GM06990 (cell line): ENCODE data around the gene DENND5B.

ENCODE experiments used
- DNase-seq: peaks from one replicate; pipeline ENCODE4 v3.0.0-alpha.2; 2011; ENCODE audit not compliant: insufficient read length; ENCODE audit errors: extremely low read depth
- H3K27me3 ChIP-seq: replicated peaks from 2 replicates; pipeline ENCODE4 v1.6.0; 2011; ENCODE audit warnings: low read length; ENCODE audit not compliant: control insufficient read depth, insufficient read depth
- H3K36me3 ChIP-seq: 2 replicates; pipeline ENCODE4 v1.5.1; 2011; ENCODE audit warnings: low read length; ENCODE audit not compliant: control insufficient read depth, insufficient read depth
- H3K4me3 ChIP-seq: replicated peaks from 2 replicates; pipeline ENCODE4 v1.5.1; 2011; ENCODE audit warnings: low read depth, mild to moderate bottlenecking, control low read depth, low read length
- TF ChIP-seq, protein P1 (sequence below): IDR thresholded peaks from 2 replicates; pipeline ENCODE4 v1.5.1; 2011; ENCODE audit warnings: low read length, control low read depth, mild to moderate bottlenecking, inconsistent platforms; ENCODE audit not compliant: insufficient read depth, poor library complexity, severe bottlenecking

Gene DENND5B

GRCh38 chr12:31362759-31363415 is 228.0 kb downstream of the DENND5B start:
- no peaks in the 10 kb centered on the region for H3K27me3 ChIP-seq
- TF ChIP-seq, protein P1, sequence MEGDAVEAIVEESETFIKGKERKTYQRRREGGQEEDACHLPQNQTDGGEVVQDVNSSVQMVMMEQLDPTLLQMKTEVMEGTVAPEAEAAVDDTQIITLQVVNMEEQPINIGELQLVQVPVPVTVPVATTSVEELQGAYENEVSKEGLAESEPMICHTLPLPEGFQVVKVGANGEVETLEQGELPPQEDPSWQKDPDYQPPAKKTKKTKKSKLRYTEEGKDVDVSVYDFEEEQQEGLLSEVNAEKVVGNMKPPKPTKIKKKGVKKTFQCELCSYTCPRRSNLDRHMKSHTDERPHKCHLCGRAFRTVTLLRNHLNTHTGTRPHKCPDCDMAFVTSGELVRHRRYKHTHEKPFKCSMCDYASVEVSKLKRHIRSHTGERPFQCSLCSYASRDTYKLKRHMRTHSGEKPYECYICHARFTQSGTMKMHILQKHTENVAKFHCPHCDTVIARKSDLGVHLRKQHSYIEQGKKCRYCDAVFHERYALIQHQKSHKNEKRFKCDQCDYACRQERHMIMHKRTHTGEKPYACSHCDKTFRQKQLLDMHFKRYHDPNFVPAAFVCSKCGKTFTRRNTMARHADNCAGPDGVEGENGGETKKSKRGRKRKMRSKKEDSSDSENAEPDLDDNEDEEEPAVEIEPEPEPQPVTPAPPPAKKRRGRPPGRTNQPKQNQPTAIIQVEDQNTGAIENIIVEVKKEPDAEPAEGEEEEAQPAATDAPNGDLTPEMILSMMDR, result peak; percentile 28
- H3K36me3 ChIP-seq, result no peaks in the 10 kb centered on the region
- DNase-seq, result peak; percentile 56
- peak overlapping the region; percentile 2 for H3K4me3 ChIP-seq

- H3K36me3 ChIP-seq, result no peaks in the 10 kb centered on the region
- peak overlapping the region; percentile 2 for H3K4me3 ChIP-seq
- no peaks in the 10 kb centered on the region for H3K27me3 ChIP-seq
- DNase-seq, result no peak
- TF ChIP-seq, protein P1, result no peak
These were observed 228.7 kb downstream of the DENND5B start for GRCh38 chr12:31362115-31362758.

GRCh38 chr12:31361730-31362114 is 229.2 kb downstream of the DENND5B start:
- Histone ChIP-seq H3K36me3 (no peaks in the 10 kb centered on the region), H3K27me3 (no peaks in the 10 kb centered on the region), H3K4me3 (no peak overlapping the region)
- no peak for DNase-seq
- TF ChIP-seq, protein P1, result no peak

DNA sequence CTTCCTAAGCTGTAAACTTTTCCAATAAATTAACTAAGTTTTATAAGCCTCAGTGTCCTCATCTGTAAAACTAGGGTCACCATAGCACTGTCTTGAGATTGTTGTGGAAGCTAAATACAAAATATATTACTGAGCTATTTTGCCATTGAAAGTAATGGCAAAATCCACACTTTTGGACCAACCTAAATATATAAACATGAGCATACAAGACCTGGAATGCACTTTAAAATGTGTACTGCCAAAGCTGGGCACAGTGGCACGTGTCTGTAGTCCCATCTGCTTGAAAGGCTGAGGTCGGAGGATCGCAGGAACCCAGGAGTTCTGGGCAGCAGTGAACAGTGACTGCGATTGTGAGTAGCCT is 235.2 kb downstream of the DENND5B start:
- TF ChIP-seq, protein P1, result no peak
- no peak for DNase-seq
- no peak overlapping the region for H3K4me3 ChIP-seq
- H3K27me3 ChIP-seq, result no peaks in the 10 kb centered on the region
- no peaks in the 10 kb centered on the region for H3K36me3 ChIP-seq

- no peak for DNase-seq
- TF ChIP-seq, protein P1, result no peak
These were observed 236.9 kb downstream of the DENND5B start for GRCh38 chr12:31353750-31354708.

More at GRCh38 chr12:31353750-31354708, 236.9 kb downstream of the DENND5B start:
- no peaks in the 10 kb centered on the region for H3K27me3 ChIP-seq
- no peak overlapping the region for H3K4me3 ChIP-seq
- H3K36me3 ChIP-seq, result no peaks in the 10 kb centered on the region
